DMS 273 (cell line): Measurements from ENCODE around the gene MYO1D.
A peak's percentile ranks its signal among the peaks of the same experiment; 100 is the strongest.

Experiments
- DNase-seq: peaks from one replicate; lab custom pipeline; 2025; ENCODE audit not compliant: unreplicated experiment; lab: John Stamatoyannopoulos, UW

Gene MYO1D

GRCh38 chr17:32859857-32860525 is 16.9 kb downstream of the MYO1D start:
- DNase-seq, result no peak

GRCh38 chr17:32855620-32856019 is 21.3 kb downstream of the MYO1D start:
- no peak for DNase-seq

- DNase-seq, result peak; percentile 8
These were observed 22.0 kb downstream of the MYO1D start for GRCh38 chr17:32854832-32855389.

DNA sequence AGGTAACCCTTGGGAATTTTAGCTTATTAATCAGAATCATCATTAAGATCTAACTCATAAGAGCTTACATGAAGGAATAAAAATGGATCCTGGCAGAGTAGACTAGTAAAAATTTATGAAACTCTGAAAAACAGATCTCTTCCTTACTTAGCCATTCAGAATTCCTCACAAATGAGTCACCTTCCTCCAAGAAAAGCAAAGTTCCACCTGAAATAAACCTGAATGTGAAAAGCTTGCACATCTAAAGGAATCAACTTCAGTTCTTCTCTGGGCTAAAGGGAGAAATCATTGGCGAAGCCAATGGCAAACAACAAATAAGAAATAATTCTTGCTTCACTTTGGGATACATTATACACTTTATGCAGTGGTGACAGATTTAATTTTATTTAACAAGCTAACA is 22.7 kb downstream of the MYO1D start:
- no peak for DNase-seq

DNA sequence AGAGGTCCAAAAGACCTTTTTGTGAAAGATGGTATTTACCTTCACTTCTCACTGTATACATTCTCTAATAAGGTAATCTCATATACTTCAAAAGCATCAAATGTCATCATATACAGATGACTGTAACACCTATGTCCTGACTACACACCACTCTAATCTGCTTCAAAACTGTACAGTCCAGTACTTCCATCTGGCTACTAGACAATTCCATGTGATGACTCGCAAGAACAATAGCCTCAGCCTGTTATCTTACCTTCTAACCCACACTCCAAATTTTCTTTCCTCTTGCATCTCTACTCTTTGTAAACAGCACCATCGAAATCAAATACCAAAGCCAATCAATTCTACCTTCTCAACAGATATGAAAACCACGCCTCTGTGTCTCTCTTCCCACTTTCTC is 24.1 kb downstream of the MYO1D start:
- DNase-seq, result no peak

GRCh38 chr17:32849879-32850278 is 27.0 kb downstream of the MYO1D start:
- DNase-seq, result no peak

DNA sequence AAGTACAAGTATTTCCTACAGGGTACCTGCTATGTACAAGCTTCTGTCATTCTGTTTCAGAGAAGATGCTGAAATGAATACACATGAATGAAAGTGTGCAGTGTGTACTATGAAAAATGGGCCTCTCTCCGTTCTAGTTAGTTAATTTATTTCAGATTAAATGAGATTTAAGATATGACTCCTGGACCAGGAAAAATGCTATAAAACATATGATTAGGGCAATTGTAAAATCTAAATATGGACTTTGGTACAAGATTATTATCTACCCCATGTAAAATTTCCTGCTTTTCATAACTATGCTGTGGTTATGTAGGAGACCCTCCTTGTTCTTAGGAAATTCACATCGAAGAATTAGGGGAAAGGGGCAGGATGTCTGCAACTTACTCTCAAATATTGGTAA is 28.9 kb downstream of the MYO1D start:
- no peak for DNase-seq

DNA sequence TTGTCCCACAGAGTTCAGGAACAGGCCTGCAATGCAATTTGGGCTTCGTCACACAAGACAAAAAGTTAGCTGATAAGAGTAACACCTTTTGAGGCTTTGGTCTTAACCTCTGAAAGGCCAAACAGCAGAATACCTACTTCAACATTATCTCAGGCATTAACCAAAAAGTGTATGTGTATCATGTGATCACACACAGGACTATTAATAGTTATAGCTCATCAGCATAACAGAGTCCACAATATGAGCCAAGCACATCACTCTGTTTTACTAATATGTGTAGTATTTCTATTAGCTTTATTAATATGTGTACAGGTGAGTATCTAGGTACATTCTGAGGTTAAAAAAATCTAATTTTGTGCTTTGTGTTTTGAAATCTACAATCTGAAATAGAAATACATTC is 30.8 kb downstream of the MYO1D start:
- no peak for DNase-seq

DNA sequence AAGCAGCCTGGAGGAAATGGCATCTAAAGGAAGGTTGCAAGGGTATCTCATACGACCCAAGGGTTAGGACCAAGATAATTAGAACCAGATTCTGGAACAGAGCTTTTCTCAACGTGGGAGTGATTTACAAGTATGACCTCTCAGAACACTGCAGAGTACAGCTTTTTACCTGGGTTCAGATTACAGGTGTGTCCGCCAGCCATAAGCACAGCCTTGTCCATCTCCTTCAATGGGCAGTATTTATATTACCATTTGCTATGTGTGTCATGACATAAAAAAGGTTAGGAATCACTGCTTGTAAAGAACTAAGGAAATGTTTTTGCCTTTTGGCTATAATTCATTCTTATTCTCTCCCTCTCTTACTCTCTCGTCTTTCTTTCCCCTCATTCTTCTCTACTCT is 36.7 kb downstream of the MYO1D start:
- DNase-seq, result no peak

- no peak for DNase-seq
These were observed 40.4 kb downstream of the MYO1D start for GRCh38 chr17:32836527-32836926.

DNA sequence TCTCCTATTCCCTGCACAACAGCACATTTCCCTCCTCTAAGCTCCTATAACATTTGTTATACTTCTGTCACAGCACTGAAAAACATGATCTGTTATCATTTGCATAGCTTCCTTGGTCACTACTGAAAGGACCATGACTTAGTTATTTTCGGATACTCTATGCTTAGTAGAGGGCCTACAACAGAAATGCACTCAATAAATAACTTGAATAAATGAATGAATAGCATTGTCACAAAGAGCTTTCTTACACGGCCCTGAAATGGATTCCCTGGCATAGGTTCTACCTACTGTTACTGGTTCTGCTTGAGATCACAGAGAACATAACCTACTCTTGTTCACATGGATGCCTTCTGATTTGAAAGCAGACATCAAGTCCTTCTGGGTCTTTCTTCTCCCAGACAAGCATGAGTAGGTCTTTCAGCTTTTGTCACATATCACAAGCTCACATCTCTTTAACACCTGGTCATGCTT is 41.6 kb downstream of the MYO1D start:
- DNase-seq, result no peak

DNA sequence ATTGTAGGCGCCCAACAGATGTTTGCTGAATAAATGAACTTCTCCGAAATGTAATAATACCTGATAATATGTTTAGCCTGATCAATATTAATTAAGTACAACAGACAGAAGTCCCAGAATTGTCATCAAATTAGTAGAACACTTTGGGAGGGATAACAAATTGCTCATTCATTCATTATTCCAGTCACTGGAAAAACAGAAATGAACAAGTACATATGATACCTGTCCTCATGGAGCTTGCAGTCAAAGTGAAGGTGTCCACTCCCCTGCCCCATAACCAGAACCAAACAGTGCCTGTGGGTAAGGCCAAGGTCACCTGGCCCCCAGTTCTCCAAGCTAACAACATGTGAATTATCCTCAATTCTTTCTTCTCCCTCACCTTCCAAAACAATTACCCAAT is 42.8 kb downstream of the MYO1D start:
- no peak for DNase-seq

GRCh38 chr17:32833526-32833925 is 43.4 kb downstream of the MYO1D start:
- no peak for DNase-seq

DNA sequence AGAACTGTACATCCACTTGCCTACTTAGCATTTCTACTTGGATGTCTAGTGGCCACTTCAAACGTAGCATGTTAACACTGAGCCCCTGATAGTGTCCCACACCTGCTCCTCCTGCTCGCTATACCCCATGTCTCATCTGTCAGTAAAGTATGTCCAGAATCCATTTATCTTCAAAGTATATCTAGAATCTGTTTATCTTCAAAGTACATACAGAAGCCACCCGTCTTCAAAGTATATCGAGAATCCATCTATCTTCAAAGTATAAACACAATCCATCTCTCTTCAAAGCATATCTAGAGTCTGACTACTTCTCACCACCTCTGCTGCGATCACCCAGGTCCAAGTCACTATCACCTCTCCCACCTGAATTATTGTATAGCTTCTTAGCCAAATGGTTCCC is 43.8 kb downstream of the MYO1D start:
- no peak for DNase-seq

GRCh38 chr17:32831627-32832243 is 45.2 kb downstream of the MYO1D start:
- DNase-seq, result no peak

GRCh38 chr17:32831223-32831622 is 45.7 kb downstream of the MYO1D start:
- no peak for DNase-seq

DNA sequence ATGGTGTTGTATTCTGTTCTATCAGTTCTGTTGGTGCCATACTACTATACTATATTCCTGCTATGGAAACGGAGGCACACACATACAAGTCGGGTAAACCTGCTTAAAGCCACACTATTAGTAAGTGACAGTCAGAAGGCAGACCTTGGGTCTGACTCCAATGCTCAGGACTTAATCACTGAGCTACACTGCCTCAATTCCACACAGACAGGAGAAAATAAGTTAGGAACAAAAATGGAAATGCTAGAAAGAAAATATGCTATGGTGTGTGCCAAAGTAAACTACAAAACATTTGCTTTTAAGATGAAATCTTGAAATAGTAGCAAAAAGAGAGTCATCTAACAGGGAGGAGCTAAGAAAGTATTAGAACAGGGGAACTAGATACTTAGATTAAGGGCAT is 48.1 kb downstream of the MYO1D start:
- no peak for DNase-seq

DNA sequence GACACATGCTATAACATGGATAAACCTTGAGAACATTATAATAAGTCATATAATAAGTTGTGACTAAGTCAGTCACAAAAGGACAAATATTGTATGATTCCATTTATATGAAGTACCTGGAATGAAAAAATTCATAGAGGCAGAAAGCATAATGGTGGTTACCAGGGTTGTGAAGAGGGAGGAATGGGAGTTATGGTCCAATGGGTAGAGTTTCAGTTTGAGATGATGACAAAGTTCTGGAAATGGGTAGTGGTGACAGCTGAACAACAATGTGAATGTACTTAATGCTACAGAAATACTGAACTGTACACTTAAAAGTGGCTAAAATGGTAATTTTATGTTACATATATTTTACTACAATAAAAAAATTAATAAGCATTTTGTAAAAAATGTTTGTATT is 49.7 kb downstream of the MYO1D start:
- peak; percentile 43 for DNase-seq

GRCh38 chr17:32826076-32826475 is 50.8 kb downstream of the MYO1D start:
- no peak for DNase-seq

DNA sequence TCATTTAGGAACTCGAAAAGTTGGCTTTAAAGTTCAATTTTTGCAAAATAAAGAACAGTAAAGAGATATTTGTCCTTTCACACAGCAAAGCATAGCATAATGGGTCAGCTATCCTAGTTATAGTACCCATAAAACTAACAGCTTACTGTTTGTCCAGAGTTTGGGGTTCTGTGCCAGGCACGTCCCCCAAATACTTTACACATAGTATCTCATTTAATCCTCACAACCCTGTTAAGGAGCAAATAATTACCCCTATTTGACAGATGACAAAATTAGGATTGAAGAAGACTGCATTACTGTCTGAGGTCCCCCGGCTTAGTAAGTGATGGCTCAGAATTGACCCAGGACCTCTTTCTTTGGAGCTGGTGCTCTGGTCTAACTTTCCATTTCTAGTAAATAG is 52.6 kb downstream of the MYO1D start:
- DNase-seq, result peak; percentile 27

GRCh38 chr17:32822996-32823395 is 53.9 kb downstream of the MYO1D start:
- peak; percentile 40 for DNase-seq
